SK-N-MC (cell line): ENCODE measurements around the gene AAK1.
"Not testable (repeated sequence)": the region's sequence is repeated elsewhere in the genome, so short reads cannot be mapped to it uniquely, and the experiment has no call there.

Experiments used
- DNase-seq: peaks from one replicate; pipeline ENCODE4 v3.0.0-alpha.2; 2011; ENCODE audit warnings: low read depth, low spot score
- H3K27ac ChIP-seq: fragments of 200-600 bp; sonication (generic); 2 replicates; pipeline ENCODE4 v1.5.1; 2016; ENCODE audit warnings: mixed run types
- H3K36me3 ChIP-seq: fragments of 200-600 bp; sonication (generic); 2 replicates; pipeline ENCODE4 v1.6.1; 2017; ENCODE audit warnings: antibody characterized with exemption, low read length, mixed read lengths; ENCODE audit not compliant: insufficient read depth
- H3K4me3 ChIP-seq: fragments of 200-600 bp; sonication (generic); 2 replicates; pipeline ENCODE4 v1.5.1; 2016
- H3K9ac ChIP-seq: fragments of 200-600 bp; sonication (generic); 2 replicates; pipeline ENCODE4 v1.8.0; 2017; ENCODE audit warnings: mixed run types, mixed read lengths; ENCODE audit not compliant: insufficient read length
- H3K9me3 ChIP-seq: fragments of 200-600 bp; sonication (generic); 2 replicates; pipeline ENCODE4 v1.6.1; 2017; ENCODE audit warnings: low read depth, mild to moderate bottlenecking, antibody characterized with exemption, low read length, moderate library complexity, mixed read lengths
- EZH2 ChIP-seq: fragments of 200-600 bp; sonication (generic); IDR thresholded peaks from one replicate; pipeline ENCODE4 v1.6.1; 2017; ENCODE audit warnings: antibody characterized with exemption
- FOXP2 ChIP-seq: optimal IDR thresholded peaks from 2 replicates; pipeline ENCODE3; 2011; ENCODE audit warnings: mild to moderate bottlenecking, moderate library complexity; ENCODE audit not compliant: insufficient read depth; ENCODE audit errors: extremely low read length, control extremely low read depth
- POLR2AphosphoS5 ChIP-seq: IDR thresholded peaks from 2 replicates; pipeline ENCODE4 v1.6.1; 2012; ENCODE audit warnings: mild to moderate bottlenecking, low read depth, low read length, borderline replicate concordance

Gene AAK1

GRCh38 chr2:69667805-69668382 is 24.4 kb upstream of the AAK1 start:
- Histone ChIP-seq H3K4me3 (no peak overlapping the region), H3K9me3 (no peaks in the 10 kb centered on the region), H3K27ac (no peak overlapping the region), H3K9ac (no peak overlapping the region), H3K36me3 (no peaks in the 10 kb centered on the region)
- TF ChIP-seq POLR2AphosphoS5 (no peak), FOXP2 (no peak), EZH2 (no peak)
- no peak for DNase-seq

DNA sequence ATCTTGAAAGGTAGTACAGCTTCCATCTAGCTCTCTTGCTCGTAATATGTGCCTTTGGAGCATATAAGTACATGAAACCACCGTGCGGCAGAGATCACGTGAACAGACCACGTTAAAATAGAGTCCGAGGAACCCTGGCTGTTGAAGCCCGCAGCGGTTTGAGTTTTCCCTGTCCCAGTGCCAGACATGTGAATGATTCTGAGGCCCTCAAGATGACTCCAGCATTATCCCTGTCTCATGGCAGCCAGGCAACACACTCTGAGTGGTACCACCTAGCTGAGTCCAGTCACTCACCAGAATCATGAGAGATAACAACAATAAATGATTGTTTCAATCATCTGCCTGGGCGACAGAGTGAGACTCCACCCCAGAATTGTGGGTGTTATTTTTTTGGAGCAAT is 21.6 kb upstream of the AAK1 start:
- Histone ChIP-seq H3K9ac (no peak overlapping the region), H3K4me3 (no peak overlapping the region), H3K9me3 (no peaks in the 10 kb centered on the region), H3K27ac (no peak overlapping the region), H3K36me3 (no peaks in the 10 kb centered on the region)
- no peak for DNase-seq
- TF ChIP-seq FOXP2 (no peak), POLR2AphosphoS5 (no peak), EZH2 (no peak)

DNA sequence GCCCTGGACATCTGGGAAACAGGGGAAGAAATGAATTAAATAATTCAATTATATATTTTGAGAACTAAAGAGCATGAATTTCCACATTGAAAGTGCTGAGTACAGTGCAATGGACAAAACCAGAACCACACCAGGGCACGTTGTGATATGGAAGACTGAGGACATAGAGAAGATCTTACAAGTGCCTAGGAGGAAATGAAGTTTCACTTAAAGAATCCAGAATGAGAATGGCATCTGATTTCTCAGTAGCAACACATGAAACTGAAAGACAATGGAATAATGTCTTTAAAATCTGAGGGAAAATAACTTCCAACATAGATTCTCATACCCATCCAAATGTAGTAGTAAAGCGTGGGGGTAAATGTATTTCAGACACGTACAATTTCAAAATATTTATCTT is 20.3 kb upstream of the AAK1 start:
- Histone ChIP-seq H3K9me3 (no peaks in the 10 kb centered on the region), H3K4me3 (no peak overlapping the region), H3K27ac (no peak overlapping the region), H3K9ac (no peak overlapping the region), H3K36me3 (no peaks in the 10 kb centered on the region)
- no peak for DNase-seq
- TF ChIP-seq FOXP2 = no peak
- TF ChIP-seq EZH2 = no peak
- no peak for TF ChIP-seq POLR2AphosphoS5

GRCh38 chr2:69662547-69662946 is 19.0 kb upstream of the AAK1 start:
- not testable (repeated sequence) for H3K27ac ChIP-seq, DNase-seq, H3K9ac ChIP-seq, H3K4me3 ChIP-seq, H3K36me3 ChIP-seq, H3K9me3 ChIP-seq

- no peak overlapping the region for H3K27ac ChIP-seq
These were observed 17.1 kb upstream of the AAK1 start for GRCh38 chr2:69660637-69661036.

GRCh38 chr2:69659941-69660483 is 16.5 kb upstream of the AAK1 start:
- TF ChIP-seq FOXP2 (no peak), POLR2AphosphoS5 (no peak), EZH2 (no peak)
- H3K9ac ChIP-seq = no peak overlapping the region
- no peaks in the 10 kb centered on the region for H3K9me3 ChIP-seq
- H3K4me3 ChIP-seq = no peak overlapping the region
- H3K27ac ChIP-seq = no peak overlapping the region
- no peak for DNase-seq
- no peaks in the 10 kb centered on the region for H3K36me3 ChIP-seq

More at GRCh38 chr2:69660637-69661036, 17.1 kb upstream of the AAK1 start:
- DNase-seq = no peak
- H3K9me3 ChIP-seq = no peaks in the 10 kb centered on the region
- no peak overlapping the region for H3K9ac ChIP-seq
- no peak for TF ChIP-seq POLR2AphosphoS5
- TF ChIP-seq EZH2 = no peak
- no peak for TF ChIP-seq FOXP2
- no peak overlapping the region for H3K4me3 ChIP-seq
- no peaks in the 10 kb centered on the region for H3K36me3 ChIP-seq

- no peaks in the 10 kb centered on the region for H3K9me3 ChIP-seq
- H3K27ac ChIP-seq = no peak overlapping the region
- H3K9ac ChIP-seq = no peak overlapping the region
- no peak overlapping the region for H3K4me3 ChIP-seq
- no peak for TF ChIP-seq POLR2AphosphoS5
- TF ChIP-seq FOXP2 = no peak
- TF ChIP-seq EZH2 = no peak
- H3K36me3 ChIP-seq = no peaks in the 10 kb centered on the region
- DNase-seq = no peak
These were observed 15.8 kb upstream of the AAK1 start for GRCh38 chr2:69659349-69659748.

DNA sequence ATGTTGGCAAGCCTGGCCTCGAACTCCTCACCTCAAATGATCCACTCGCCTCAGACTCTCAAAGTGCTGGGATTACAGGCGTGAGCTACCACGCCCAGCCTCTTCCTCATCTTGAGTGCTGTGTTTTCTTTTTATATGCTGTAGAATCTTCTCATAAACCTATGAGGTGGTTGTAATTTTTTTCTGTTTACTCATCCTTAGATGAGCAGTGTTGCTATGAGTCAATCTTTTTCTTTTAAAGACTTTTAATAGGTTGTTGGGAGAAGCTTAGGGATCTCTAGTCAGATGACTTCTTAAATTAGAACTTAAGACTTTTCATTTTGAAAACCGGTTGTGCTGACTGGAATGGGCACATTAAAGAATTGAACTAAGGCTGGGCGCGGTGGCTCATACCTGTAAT is 8.7 kb upstream of the AAK1 start:
- no peaks in the 10 kb centered on the region for H3K9me3 ChIP-seq
- no peaks in the 10 kb centered on the region for H3K36me3 ChIP-seq
- no peak overlapping the region for H3K27ac ChIP-seq
- DNase-seq = no peak
- no peak overlapping the region for H3K4me3 ChIP-seq
- H3K9ac ChIP-seq = no peak overlapping the region
- TF ChIP-seq FOXP2 (no peak), EZH2 (no peak), POLR2AphosphoS5 (no peak)

- not testable (repeated sequence) for H3K36me3 ChIP-seq, H3K27ac ChIP-seq, H3K4me3 ChIP-seq, H3K9ac ChIP-seq, H3K9me3 ChIP-seq, DNase-seq
These were observed 3.7 kb upstream of the AAK1 start for GRCh38 chr2:69647196-69647595.

- H3K9me3 ChIP-seq = no peaks in the 10 kb centered on the region
- no peaks in the 10 kb centered on the region for H3K36me3 ChIP-seq
- TF ChIP-seq EZH2 = no peak
- no peak for TF ChIP-seq FOXP2
- no peak for TF ChIP-seq POLR2AphosphoS5
- H3K4me3 ChIP-seq = no peak overlapping the region
- no peak for DNase-seq
- H3K27ac ChIP-seq = no peak overlapping the region
- no peak overlapping the region for H3K9ac ChIP-seq
These were observed 3.2 kb upstream of the AAK1 start for GRCh38 chr2:69646714-69647113.
